Tibial nerve (tissue), 3 donors: ENCODE data around the gene FXYD6.

Source experiments
- POLR2A ChIP-seq, 2 donors: fragments of 450-650 bp; IDR thresholded peaks; one replicate each; pipeline ENCODE4 v1.6.1; 2017; ENCODE audit warnings: antibody characterized with exemption in 2 of 2, mild to moderate bottlenecking in 2 of 2, moderate library complexity in 2 of 2
- TF ChIP-seq, protein P1 (sequence below), 5 experiments: fragments of 200-600 bp in 3 of 5; fragments of 450-650 bp in 2 of 5; sonication (generic) in 3 of 5; IDR thresholded peaks; one replicate each; pipeline ENCODE4 v1.5.1; 2016 to 2019; ENCODE audit warnings: antibody characterized with exemption in 5 of 5, mild to moderate bottlenecking in 3 of 5, moderate library complexity in 2 of 5

DNA sequence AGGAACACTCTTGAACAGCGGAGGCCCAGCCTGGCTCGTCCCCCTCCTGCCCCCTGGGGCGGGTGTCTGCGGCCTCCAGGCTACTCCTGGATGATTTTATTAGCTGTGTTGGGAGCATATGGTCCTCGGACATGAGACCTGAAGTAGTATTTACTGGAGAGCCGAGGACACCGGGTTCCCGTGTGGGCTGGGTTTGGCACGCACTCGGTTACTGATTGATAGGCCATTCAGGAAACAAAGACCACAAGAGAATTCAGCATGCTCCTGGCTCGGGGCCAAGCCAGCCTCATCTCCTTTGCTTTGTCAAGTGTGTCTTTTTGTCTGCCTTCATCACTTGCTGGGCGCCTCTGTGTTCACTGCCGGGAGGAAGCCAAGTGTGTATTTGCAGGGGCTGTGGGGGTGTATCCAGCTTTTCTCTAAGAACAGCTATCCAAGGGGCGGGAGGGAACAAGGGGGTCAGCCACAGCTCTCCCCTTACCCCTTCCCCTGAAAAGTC, 61.6 kb downstream of the FXYD6 start:
- TF ChIP-seq, protein P1, sequence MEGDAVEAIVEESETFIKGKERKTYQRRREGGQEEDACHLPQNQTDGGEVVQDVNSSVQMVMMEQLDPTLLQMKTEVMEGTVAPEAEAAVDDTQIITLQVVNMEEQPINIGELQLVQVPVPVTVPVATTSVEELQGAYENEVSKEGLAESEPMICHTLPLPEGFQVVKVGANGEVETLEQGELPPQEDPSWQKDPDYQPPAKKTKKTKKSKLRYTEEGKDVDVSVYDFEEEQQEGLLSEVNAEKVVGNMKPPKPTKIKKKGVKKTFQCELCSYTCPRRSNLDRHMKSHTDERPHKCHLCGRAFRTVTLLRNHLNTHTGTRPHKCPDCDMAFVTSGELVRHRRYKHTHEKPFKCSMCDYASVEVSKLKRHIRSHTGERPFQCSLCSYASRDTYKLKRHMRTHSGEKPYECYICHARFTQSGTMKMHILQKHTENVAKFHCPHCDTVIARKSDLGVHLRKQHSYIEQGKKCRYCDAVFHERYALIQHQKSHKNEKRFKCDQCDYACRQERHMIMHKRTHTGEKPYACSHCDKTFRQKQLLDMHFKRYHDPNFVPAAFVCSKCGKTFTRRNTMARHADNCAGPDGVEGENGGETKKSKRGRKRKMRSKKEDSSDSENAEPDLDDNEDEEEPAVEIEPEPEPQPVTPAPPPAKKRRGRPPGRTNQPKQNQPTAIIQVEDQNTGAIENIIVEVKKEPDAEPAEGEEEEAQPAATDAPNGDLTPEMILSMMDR (IDR thresholded peaks at IDR 0.05) = no peak
- TF ChIP-seq POLR2A (IDR thresholded peaks at IDR 0.05) = no peak
